ENCODE results near the gene STOML2. TPM values are rescaled to one million over a fixed set of nuclear protein-coding genes. Genes with fewer than 3 reads are reported as not detected.

STOML2 gene
- total and polyA plus RNA-seq, 9 of the 15 experiments (the other 6 are each of a cell fraction or from before 2014, with no cell fraction given), result 110 to 220 (median 174) TPM

- TF ChIP-seq ZFPM2 (CRISPR knock-in tag; IDR thresholded peaks at IDR 0.05), result no peak
- no peak for TF ChIP-seq ZNF121 (CRISPR knock-in tag; conservative IDR thresholded peaks at IDR 0.05)
- TF ChIP-seq BRD4 (IDR thresholded peaks at IDR 0.05), result peak; percentile 91; the same call in 1 of the 2 replicates
- peak; percentile 90 for TF ChIP-seq RBFOX2 (IDR thresholded peaks at IDR 0.05; ENCODE audit: low read depth, low read length)
- no peak for TF ChIP-seq PTTG1 (tag; IDR thresholded peaks at IDR 0.05; ENCODE audit: low read depth)
- TF ChIP-seq NR2C1 (IDR thresholded peaks at IDR 0.05), result peak; percentile 75
- peak; percentile 79 for TF ChIP-seq NR2C1 (tag; IDR thresholded peaks at IDR 0.05)
- TF ChIP-seq ATF1 (CRISPR knock-in tag; IDR thresholded peaks at IDR 0.05), result no peak
- peak; percentile 84 for TF ChIP-seq ATF1 (tag; IDR thresholded peaks at IDR 0.05)
- TF ChIP-seq PHF8 (IDR thresholded peaks at IDR 0.05; ENCODE audit: borderline replicate concordance, low read length), result peak; percentile 93
- TF ChIP-seq, protein P1, sequence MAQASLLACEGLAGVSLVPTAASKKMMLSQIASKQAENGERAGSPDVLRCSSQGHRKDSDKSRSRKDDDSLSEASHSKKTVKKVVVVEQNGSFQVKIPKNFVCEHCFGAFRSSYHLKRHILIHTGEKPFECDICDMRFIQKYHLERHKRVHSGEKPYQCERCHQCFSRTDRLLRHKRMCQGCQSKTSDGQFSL (CRISPR knock-in tag; IDR thresholded peaks at IDR 0.05), result 0 out of 2 replicates have a peak, but pooled peaks have one; percentile 14
- TF ChIP-seq, protein P1 (tag; IDR thresholded peaks at IDR 0.05), result no peak
- no peak for TF ChIP-seq MAFG (tag; conservative IDR thresholded peaks at IDR 0.05)
- TF ChIP-seq ZNF561 (CRISPR knock-in tag; conservative IDR thresholded peaks at IDR 0.05), result no peak
- no peak for TF ChIP-seq TCF7L2 (IDR thresholded peaks at IDR 0.05; ENCODE audit: low read depth, low read length)
- TF ChIP-seq, protein P2, sequence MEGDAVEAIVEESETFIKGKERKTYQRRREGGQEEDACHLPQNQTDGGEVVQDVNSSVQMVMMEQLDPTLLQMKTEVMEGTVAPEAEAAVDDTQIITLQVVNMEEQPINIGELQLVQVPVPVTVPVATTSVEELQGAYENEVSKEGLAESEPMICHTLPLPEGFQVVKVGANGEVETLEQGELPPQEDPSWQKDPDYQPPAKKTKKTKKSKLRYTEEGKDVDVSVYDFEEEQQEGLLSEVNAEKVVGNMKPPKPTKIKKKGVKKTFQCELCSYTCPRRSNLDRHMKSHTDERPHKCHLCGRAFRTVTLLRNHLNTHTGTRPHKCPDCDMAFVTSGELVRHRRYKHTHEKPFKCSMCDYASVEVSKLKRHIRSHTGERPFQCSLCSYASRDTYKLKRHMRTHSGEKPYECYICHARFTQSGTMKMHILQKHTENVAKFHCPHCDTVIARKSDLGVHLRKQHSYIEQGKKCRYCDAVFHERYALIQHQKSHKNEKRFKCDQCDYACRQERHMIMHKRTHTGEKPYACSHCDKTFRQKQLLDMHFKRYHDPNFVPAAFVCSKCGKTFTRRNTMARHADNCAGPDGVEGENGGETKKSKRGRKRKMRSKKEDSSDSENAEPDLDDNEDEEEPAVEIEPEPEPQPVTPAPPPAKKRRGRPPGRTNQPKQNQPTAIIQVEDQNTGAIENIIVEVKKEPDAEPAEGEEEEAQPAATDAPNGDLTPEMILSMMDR (IDR thresholded peaks at IDR 0.05 in 2 of 3, conservative IDR thresholded peaks at IDR 0.05 in 1 of 3; ENCODE audit: insufficient read depth in 2 of 3, low read depth in 1 of 3, low read length in 3 of 3), result peak; percentile 78 to 85 (median 82)
- TF ChIP-seq SOX6 (IDR thresholded peaks at IDR 0.05), result peak; percentile 37; the same call in 1 of the 2 replicates
- TF ChIP-seq, protein P3, sequence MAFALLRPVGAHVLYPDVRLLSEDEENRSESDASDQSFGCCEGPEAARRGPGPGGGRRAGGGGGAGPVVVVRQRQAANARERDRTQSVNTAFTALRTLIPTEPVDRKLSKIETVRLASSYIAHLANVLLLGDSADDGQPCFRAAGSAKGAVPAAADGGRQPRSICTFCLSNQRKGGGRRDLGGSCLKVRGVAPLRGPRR (CRISPR knock-in tag; IDR thresholded peaks at IDR 0.05), result no peak
- peak; percentile 30; the same call in 1 of the 2 replicates for TF ChIP-seq DIDO1 (tag; IDR thresholded peaks at IDR 0.05; ENCODE audit: low read depth)
- no peak for TF ChIP-seq THAP7 (CRISPR knock-in tag; IDR thresholded peaks at IDR 0.05)
- TF ChIP-seq BHLHE40 (IDR thresholded peaks at IDR 0.05; ENCODE audit: low read length), result 0 out of 2 replicates have a peak, but pooled peaks have one; percentile 14
- no peak for TF ChIP-seq COPS2 (conservative IDR thresholded peaks at IDR 0.05)
- TF ChIP-seq NRF1 (conservative IDR thresholded peaks at IDR 0.05 in 1 of 2, IDR thresholded peaks at IDR 0.05 in 1 of 2), result peak; percentile 76 to 82
- TF ChIP-seq SNIP1 (IDR thresholded peaks at IDR 0.05; ENCODE audit: low read depth), result peak; percentile 82
- TF ChIP-seq POLR2AphosphoS5 (IDR thresholded peaks at IDR 0.05; ENCODE audit: control insufficient read depth, insufficient read depth, low read depth, low read length), result 0 out of 2 replicates have a peak, but pooled peaks have one; percentile 55
Observed at GRCh38 chr9:35096035-35096849, 6.7 kb downstream of the STOML2 start, which contains the start of gene PIGO (continued).
